Measurements from ENCODE around the gene TMEM131.

The TMEM131 gene

GRCh38 chr2:98016908-98017670 is 21.3 kb upstream of the TMEM131 start:
- DNase-seq: no peak

GRCh38 chr2:98015671-98016070 is 19.9 kb upstream of the TMEM131 start:
- no peak for DNase-seq

DNA sequence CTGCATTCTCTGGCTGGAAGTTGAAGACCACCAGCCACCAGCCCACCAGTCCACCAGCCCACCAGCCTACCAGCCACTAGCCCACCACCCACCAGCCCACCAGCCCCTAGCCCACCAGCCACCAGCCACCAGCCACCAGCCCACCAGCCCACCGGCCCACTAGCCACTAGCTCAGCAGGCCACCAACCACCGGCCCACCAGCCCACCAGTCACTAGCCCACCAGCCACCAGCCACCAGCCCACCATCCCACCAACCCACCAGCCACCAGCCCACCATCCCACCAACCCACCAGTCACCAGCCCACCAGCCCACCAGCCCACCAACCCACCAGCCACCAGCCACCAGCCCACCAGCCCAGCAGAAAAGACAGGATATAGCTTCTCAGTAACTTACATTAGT is 18.6 kb upstream of the TMEM131 start:
- no peak for DNase-seq

DNA sequence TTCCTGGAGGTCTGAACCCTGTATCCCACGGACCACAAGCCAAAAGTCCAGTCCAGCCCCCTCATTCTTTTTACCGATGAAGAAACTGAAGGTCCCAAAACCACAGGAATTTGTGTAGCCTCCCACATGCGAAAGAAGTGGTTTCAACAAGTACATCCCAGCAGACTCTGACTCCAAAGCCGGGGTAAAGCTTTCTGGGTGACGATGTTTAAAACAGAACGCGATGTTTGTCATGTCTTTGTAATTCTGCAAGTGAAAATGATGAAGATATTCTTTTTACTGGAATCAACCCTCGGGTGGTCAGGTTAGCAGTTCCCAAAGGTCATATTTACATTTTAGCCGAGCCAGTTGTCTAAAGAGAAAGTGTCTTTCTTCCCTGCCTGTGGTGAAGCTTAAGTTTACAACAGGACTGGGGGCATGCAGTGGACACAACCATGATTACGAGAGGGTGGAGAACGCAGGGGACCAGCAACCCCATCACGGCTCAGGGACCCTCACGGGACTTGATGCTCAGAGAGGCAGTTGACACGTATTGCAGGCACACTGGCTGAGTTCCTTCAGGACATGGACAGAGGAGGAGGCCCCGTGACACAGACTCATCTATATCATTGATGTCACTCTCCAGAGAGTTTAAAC is 17.8 kb upstream of the TMEM131 start:
- DNase-seq: no peak

DNA sequence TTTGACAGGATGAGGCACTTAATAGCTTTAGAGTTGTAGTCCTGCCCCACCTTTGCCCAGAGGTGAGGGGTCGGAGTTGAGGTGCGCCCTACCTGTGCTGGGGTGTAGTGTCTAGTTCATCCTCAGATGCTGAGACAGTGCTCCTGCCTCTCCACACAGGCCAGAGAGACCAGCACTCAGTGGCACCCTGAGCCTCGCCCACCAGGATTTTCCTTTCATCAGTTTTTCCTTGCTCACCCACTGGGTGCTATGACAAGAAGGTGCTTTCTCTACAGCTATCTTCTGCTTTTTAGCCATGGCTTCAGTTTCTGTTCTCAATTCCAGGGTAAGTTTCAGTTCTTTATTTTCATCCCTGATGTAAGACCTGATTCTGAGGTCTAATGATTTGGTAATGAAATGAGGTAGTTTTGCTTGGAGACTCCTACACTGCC is 16.8 kb upstream of the TMEM131 start:
- no peak for DNase-seq

DNA sequence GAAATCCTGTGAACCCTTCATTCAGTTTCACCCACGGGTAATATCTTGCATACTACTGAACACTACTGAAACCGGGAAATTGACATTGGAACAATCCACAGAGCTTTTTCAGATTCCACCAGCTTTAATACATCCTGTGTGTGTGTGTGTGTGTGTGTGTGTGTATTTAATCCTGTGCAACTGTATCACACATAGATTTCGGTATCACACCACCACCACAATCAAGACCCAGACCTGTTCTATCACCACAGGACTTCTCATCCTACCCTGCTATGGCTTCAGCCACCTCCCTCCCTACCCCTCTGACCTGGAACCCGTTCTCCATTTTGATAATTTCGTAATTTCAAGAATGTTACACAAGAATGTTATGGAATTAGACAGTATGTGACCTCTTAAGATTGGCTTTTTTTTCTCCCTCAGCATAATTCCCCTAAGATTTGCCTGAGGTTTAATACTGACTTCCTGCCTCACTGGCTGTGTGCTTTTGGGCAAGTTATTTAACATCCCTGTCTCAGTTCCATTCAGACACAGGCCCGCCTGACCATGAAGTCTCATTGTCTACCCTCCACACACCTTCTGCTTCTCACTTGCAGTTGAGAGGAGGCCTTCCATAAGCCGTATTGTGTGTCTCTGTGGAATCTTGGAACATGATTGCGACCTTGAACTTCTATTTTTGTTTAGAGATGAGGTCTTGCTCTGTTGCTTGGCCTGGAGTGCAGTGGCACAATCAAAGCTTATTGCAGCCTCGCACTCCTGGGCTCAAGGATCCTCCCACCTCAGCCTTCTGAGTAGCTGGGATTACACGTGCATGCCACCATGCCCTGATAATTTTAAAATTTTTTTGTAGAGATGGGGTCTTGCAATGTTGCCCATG is 14.4 kb upstream of the TMEM131 start:
- DNase-seq: no peak

- DNase-seq: no peak
Measured at GRCh38 chr2:98008415-98008814, 12.7 kb upstream of the TMEM131 start.

GRCh38 chr2:98006378-98006777 is 10.6 kb upstream of the TMEM131 start:
- no peak for DNase-seq

DNA sequence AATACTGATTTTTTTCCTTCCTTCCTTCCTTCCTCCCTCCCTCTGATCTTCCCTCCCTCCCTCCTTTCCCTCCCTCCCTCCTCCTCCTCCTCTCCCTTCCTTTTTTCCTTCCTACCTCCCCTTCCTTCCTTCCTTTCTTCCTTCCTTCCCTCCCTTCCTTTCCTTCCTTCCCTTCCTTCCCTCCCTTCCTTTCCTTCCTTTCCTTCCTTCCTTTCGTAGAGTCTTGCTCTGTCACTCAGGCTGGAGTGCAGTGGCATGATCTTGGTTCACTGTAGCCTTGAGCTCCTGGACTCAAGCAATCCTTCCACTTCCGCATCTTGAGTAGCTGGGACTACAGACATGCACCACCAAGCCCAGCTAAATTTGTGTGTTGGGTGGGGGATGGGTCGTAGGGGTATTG is 8.9 kb upstream of the TMEM131 start:
- DNase-seq: no peak

- DNase-seq: no peak
Measured at GRCh38 chr2:98004047-98004446, 8.3 kb upstream of the TMEM131 start.

DNA sequence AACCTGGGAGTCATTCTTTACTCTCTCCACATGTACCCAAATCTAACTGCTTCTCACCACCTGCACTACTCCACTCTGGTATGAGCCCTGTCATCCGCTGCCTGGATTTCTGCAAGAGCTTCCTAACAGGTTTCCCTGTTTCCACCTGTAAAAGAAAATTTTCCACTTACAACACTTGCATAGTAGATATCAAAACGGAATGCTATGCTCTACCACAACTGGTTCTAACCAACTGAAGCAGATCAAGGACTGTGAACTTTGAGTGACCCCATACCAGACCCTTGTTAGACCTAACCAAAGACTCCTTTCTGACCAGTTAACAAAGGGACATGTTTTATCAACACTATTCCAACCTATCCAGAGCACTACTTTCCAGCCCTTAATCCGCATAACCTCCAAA is 3.8 kb upstream of the TMEM131 start:
- no peak for DNase-seq

DNA sequence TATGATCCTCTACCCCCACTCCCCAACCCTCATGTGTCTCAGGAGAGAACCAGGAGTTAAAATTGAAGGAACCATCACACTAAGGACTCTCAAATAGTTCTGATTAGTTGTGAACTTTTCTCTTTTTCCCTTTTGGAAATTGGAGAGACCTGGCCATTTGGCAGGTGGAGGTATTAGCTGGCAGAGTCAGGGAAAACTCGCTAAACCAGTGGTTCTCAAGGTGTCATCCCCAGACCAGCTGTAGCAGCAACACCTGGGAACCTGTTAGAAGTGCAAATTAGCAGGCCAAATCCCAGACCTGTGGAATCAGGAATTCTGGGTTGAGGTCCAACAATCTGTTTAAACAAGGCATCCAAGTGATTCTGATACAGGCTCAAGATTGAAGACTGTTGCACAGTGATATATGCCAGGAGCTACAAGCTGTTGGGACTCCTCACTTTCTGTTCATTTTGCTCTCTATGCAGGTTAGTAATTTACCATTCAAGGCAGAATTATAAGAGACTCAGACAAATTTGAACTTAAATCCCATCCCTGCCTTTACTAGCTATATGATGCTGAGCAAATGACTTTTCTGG is 2.8 kb upstream of the TMEM131 start:
- DNase-seq: no peak

DNA sequence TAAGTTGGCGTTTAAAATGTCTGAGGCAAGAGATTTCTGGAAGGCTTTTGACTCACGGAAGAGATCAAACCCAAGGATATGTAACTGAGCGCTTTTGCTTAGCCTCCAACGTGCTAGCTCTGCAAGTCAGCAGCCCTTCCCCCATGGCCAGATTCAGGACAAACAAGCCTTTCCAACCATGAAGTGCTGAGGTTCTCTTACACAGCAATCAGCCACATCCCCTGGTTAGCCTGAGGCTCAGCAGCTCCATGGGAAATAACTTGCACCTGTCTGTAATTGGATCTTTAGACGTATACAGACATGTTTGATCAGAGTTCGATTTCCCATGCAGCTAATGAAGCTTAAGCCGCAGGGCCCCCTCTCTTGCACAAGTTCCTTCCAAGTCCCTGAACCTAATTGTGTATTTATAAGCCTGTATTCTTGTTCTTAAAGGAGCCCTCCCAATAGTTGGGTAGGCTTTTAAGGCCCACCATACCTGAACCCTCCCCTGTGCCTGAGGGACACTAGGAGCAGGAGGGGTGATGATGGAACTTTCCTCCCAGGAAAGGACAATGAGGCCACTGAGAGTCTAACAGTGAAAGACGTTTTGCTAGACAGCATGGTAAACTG is 2.1 kb upstream of the TMEM131 start:
- DNase-seq: no peak

GRCh38 chr2:97996679-97997078 is 931 bp upstream of the TMEM131 start:
- no peak for DNase-seq

GRCh38 chr2:97995026-97995733 is 568 bp downstream of the TMEM131 start:
- DNase-seq: peak in 1 of 2 experiments; percentile 34

- DNase-seq: no peak
Measured at GRCh38 chr2:97994476-97994875, 1.3 kb downstream of the TMEM131 start.

- DNase-seq: no peak
Measured at GRCh38 chr2:97993926-97994325, 1.8 kb downstream of the TMEM131 start.

DNA sequence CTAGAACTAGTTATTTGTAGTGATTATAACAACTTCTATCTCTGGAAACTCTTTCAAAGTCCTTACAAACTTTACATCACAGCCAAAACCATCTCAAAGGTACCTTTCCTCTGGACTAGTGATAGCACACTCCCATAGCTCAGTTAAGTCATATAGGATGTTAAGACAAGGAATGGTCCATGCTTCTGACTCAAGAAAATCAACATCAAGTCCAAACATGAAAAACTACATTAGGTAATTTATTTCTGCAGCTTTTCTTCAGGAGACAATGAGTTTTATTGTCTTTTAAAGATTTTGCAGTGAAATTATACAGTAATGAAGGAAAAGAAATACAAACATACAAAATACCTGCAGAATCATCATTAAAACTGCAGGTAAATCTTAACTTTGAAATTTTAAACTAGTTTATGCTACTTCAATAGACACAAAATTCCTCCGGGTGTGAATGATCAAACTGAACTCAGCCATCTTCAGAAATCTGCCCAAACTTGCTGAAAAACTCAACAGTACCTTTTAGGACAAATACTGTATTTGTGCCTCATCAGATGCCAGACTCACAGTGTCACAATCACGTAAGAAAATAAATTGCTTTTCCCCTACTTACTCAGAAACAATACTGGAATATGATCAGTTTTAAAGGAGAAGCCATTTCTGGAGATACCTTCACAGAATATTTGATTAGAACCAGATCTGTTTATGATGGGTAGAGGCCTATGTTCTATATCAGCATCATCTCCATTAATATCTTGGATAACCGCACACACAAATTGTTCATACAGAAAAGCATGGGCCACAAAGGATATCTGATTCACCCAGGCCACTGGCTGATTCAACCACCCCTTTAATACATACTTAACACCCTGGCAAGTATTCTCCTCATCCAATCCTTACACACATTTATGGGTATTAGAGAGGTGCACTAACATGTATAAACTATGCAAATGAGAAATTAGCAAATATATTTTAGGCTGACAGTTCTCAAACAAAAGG is 2.6 kb downstream of the TMEM131 start:
- no peak for DNase-seq

GRCh38 chr2:97991081-97991856 is 4.5 kb downstream of the TMEM131 start:
- DNase-seq: no peak

DNA sequence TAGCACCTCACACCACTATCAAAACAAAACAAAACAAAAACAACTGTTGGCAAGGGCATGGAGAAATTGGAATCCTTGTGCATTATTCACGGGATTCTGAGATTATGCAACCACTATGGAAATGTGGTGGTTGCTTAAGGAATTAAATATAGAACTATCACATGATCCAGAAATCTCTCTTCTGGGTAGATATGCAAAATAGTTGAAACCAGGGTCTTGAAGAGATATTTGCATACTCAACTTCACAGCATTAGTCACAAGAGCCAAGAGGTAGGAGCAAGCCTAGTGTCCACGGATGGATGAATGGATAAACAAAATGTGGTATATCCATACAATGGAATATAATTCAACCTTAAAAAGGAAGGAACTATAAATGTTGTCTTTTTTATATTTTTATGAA is 7.0 kb downstream of the TMEM131 start:
- DNase-seq: no peak

Data from NCI-H524 (cell line).